ENCODE data around the gene PLP2.

Gene PLP2

GRCh38 chrX:49186125-49187027 lies 14.7 kb downstream of the PLP2 start, which contains the start of gene PRICKLE3:
Gene PRICKLE3 (minus strand): TSS chrX:49186373. CDS start chrX:49186297, 76 bp downstream.
- peak; percentile 65 for DNase-seq (ENCODE audit: low read depth, low spot score)

GRCh38 chrX:49187028-49187394 lies 15.3 kb downstream of the PLP2 start:
- DNase-seq (ENCODE audit: low read depth, low spot score), result no peak

- no peak for DNase-seq (ENCODE audit: low read depth, low spot score)
These were observed 15.8 kb downstream of the PLP2 start for GRCh38 chrX:49187526-49187925.

- no peak for DNase-seq (ENCODE audit: low read depth, low spot score)
These were observed 16.9 kb downstream of the PLP2 start for GRCh38 chrX:49188468-49189076.

- no peak for DNase-seq (ENCODE audit: low read depth, low spot score)
These were observed 17.9 kb downstream of the PLP2 start for GRCh38 chrX:49189606-49190005.

GRCh38 chrX:49190821-49191573 lies 19.3 kb downstream of the PLP2 start:
- DNase-seq (ENCODE audit: low read depth, low spot score), result peak; percentile 97

GRCh38 chrX:49191574-49192011 lies 19.9 kb downstream of the PLP2 start:
- no peak for DNase-seq (ENCODE audit: low read depth, low spot score)

- DNase-seq (ENCODE audit: low read depth, low spot score), result peak; percentile 31
These were observed 21.1 kb downstream of the PLP2 start for GRCh38 chrX:49192722-49193328.

GRCh38 chrX:49193542-49193964 lies 21.9 kb downstream of the PLP2 start:
- no peak for DNase-seq (ENCODE audit: low read depth, low spot score)

GRCh38 chrX:49197543-49198087 lies 25.9 kb downstream of the PLP2 start:
- no peak for DNase-seq (ENCODE audit: low read depth, low spot score)

GRCh38 chrX:49198540-49199314 lies 27.0 kb downstream of the PLP2 start:
- no peak for DNase-seq (ENCODE audit: low read depth, low spot score)

- no peak for DNase-seq (ENCODE audit: low read depth, low spot score)
These were observed 27.6 kb downstream of the PLP2 start for GRCh38 chrX:49199315-49199595.

GRCh38 chrX:49199906-49200771 lies 28.4 kb downstream of the PLP2 start, which contains the start of gene SYP:
Gene SYP (minus strand): TSS chrX:49200193. CDS start chrX:49200186, 7 bp downstream.
- peak; percentile 93 for DNase-seq (ENCODE audit: low read depth, low spot score)

GRCh38 chrX:49202022-49202421 lies 30.3 kb downstream of the PLP2 start:
- no peak for DNase-seq (ENCODE audit: low read depth, low spot score)

- no peak for DNase-seq (ENCODE audit: low read depth, low spot score)
These were observed 31.8 kb downstream of the PLP2 start for GRCh38 chrX:49203536-49203935.

- no peak for DNase-seq (ENCODE audit: low read depth, low spot score)
These were observed 32.3 kb downstream of the PLP2 start for GRCh38 chrX:49204017-49204416.

GRCh38 chrX:49204709-49205108 lies 33.0 kb downstream of the PLP2 start:
- no peak for DNase-seq (ENCODE audit: low read depth, low spot score)

- DNase-seq (ENCODE audit: low read depth, low spot score), result no peak
These were observed 33.7 kb downstream of the PLP2 start for GRCh38 chrX:49205443-49205842.

- DNase-seq (ENCODE audit: low read depth, low spot score), result no peak
These were observed 34.8 kb downstream of the PLP2 start for GRCh38 chrX:49206543-49206942.

- DNase-seq (ENCODE audit: low read depth, low spot score), result no peak
These were observed 36.7 kb downstream of the PLP2 start for GRCh38 chrX:49208399-49208798.
